C4-2B (cell line): ENCODE measurements around the gene PRKCA.

Experiments
- ZFX ChIP-seq: fragments of 450-650 bp; IDR thresholded peaks from 2 replicates; pipeline ENCODE4 v1.6.1; 2017
- TF ChIP-seq, protein P1 (sequence below): fragments of 450-650 bp; conservative IDR thresholded peaks from 2 replicates; pipeline ENCODE4 v1.5.1; 2017; ENCODE audit warnings: mild to moderate bottlenecking

DNA sequence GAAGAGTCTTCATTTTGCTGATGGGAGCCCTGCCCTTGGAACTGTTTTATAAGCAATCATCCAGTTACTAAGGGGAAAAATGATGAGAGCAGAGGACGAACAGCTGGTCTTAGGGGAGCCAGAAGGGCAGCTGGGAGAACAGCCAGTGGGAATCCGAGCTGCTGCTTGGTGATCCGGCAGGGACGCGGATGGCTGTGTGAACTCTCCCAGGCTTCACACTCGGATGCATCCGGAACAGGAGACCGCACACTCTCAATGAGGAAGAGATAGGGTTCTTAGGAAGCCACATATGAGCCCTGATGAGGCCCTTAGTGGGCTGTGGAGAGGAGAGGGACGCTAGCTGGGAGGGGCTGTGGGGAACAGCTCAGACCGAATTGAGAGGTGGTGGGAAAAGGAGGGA is 527.5 kb downstream of the PRKCA start:
- TF ChIP-seq, protein P1, sequence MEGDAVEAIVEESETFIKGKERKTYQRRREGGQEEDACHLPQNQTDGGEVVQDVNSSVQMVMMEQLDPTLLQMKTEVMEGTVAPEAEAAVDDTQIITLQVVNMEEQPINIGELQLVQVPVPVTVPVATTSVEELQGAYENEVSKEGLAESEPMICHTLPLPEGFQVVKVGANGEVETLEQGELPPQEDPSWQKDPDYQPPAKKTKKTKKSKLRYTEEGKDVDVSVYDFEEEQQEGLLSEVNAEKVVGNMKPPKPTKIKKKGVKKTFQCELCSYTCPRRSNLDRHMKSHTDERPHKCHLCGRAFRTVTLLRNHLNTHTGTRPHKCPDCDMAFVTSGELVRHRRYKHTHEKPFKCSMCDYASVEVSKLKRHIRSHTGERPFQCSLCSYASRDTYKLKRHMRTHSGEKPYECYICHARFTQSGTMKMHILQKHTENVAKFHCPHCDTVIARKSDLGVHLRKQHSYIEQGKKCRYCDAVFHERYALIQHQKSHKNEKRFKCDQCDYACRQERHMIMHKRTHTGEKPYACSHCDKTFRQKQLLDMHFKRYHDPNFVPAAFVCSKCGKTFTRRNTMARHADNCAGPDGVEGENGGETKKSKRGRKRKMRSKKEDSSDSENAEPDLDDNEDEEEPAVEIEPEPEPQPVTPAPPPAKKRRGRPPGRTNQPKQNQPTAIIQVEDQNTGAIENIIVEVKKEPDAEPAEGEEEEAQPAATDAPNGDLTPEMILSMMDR = no peak
- TF ChIP-seq ZFX = no peak
